IMR-90 (cell line): ENCODE data around the gene KDSR.

Experiments used
- BHLHE40 ChIP-seq: fragments of 150-350 bp; IDR thresholded peaks from 2 replicates; pipeline ENCODE4 v1.6.1; 2016; ENCODE audit warnings: mild to moderate bottlenecking, low read depth, low read length
- CEBPB ChIP-seq: IDR thresholded peaks from 2 replicates; pipeline ENCODE4 v1.6.1; 2012; ENCODE audit warnings: low read depth, low read length, improper control_type of control experiment
- CHD1 ChIP-seq: IDR thresholded peaks from 2 replicates; pipeline ENCODE4 v1.6.1; 2012; ENCODE audit warnings: low read depth, low read length, improper control_type of control experiment
- MAFK ChIP-seq: IDR thresholded peaks from 2 replicates; pipeline ENCODE4 v1.6.1; 2012; ENCODE audit warnings: low read depth, low read length, improper control_type of control experiment
- MXI1 ChIP-seq: IDR thresholded peaks from 2 replicates; pipeline ENCODE4 v1.6.1; 2012; ENCODE audit warnings: low read depth, mild to moderate bottlenecking, low read length, moderate library complexity, borderline replicate concordance
- POLR2A ChIP-seq: IDR thresholded peaks from 2 replicates; pipeline ENCODE4 v1.6.1; 2012; ENCODE audit warnings: mild to moderate bottlenecking, low read depth, low read length
- RAD21 ChIP-seq: IDR thresholded peaks from 2 replicates; pipeline ENCODE4 v1.6.1; 2012; ENCODE audit warnings: low read length, improper control_type of control experiment
- RCOR1 ChIP-seq: IDR thresholded peaks from 2 replicates; pipeline ENCODE4 v1.6.1; 2012; ENCODE audit warnings: mild to moderate bottlenecking, low read length, improper control_type of control experiment; ENCODE audit not compliant: insufficient replicate concordance
- RFX5 ChIP-seq: IDR thresholded peaks from 2 replicates; pipeline ENCODE4 v1.8.0; 2012; ENCODE audit warnings: low read depth, mild to moderate bottlenecking, low read length, moderate library complexity
- SMC3 ChIP-seq: fragments of 150-350 bp; IDR thresholded peaks from 2 replicates; pipeline ENCODE4 v1.6.1; 2016; ENCODE audit warnings: low read depth, mild to moderate bottlenecking, antibody characterized with exemption, low read length, moderate library complexity
- TF ChIP-seq, protein P1 (sequence below): conservative IDR thresholded peaks from 2 replicates; pipeline ENCODE4 v1.5.1; 2012; ENCODE audit warnings: mild to moderate bottlenecking, low read depth, low read length, improper control_type of control experiment
- TF ChIP-seq, protein P2 (sequence below): fragments of 150-350 bp; IDR thresholded peaks from 2 replicates; pipeline ENCODE4 v1.6.1; 2017; ENCODE audit warnings: mild to moderate bottlenecking, antibody characterized with exemption, low read length, low read depth
- TF ChIP-seq, protein P3 (sequence below): fragments of 150-350 bp; IDR thresholded peaks from 2 replicates; pipeline ENCODE4 v1.6.1; 2016; ENCODE audit warnings: low read depth, mild to moderate bottlenecking, low read length, moderate library complexity, borderline replicate concordance

DNA sequence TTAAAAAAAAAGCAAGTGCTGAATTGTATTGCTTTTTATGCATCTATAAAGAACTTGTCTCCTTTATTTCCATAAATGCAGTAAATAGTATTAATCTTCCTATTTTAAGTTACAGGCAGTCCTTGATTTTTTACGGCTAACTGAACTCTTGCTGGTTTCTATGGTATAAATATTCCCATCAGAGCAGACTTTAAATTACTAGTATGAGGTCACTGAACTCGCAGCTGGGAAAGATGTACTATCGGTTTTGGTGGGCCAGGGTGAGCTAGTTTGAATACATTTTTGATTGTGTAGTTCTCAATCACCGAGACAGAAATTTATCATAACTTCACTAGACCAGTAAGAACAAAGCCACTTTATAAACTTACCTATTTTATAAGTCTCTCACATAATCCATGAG, 20.9 kb upstream of the KDSR start:
- TF ChIP-seq POLR2A (no peak), RCOR1 (no peak), BHLHE40 (no peak), RFX5 (no peak), RAD21 (no peak), CEBPB (no peak), MXI1 (no peak), SMC3 (no peak), MAFK (no peak), CHD1 (no peak)
- TF ChIP-seq, protein P1, sequence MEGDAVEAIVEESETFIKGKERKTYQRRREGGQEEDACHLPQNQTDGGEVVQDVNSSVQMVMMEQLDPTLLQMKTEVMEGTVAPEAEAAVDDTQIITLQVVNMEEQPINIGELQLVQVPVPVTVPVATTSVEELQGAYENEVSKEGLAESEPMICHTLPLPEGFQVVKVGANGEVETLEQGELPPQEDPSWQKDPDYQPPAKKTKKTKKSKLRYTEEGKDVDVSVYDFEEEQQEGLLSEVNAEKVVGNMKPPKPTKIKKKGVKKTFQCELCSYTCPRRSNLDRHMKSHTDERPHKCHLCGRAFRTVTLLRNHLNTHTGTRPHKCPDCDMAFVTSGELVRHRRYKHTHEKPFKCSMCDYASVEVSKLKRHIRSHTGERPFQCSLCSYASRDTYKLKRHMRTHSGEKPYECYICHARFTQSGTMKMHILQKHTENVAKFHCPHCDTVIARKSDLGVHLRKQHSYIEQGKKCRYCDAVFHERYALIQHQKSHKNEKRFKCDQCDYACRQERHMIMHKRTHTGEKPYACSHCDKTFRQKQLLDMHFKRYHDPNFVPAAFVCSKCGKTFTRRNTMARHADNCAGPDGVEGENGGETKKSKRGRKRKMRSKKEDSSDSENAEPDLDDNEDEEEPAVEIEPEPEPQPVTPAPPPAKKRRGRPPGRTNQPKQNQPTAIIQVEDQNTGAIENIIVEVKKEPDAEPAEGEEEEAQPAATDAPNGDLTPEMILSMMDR = no peak
- TF ChIP-seq, protein P2, sequence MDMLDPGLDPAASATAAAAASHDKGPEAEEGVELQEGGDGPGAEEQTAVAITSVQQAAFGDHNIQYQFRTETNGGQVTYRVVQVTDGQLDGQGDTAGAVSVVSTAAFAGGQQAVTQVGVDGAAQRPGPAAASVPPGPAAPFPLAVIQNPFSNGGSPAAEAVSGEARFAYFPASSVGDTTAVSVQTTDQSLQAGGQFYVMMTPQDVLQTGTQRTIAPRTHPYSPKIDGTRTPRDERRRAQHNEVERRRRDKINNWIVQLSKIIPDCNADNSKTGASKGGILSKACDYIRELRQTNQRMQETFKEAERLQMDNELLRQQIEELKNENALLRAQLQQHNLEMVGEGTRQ = no peak
- TF ChIP-seq, protein P3, sequence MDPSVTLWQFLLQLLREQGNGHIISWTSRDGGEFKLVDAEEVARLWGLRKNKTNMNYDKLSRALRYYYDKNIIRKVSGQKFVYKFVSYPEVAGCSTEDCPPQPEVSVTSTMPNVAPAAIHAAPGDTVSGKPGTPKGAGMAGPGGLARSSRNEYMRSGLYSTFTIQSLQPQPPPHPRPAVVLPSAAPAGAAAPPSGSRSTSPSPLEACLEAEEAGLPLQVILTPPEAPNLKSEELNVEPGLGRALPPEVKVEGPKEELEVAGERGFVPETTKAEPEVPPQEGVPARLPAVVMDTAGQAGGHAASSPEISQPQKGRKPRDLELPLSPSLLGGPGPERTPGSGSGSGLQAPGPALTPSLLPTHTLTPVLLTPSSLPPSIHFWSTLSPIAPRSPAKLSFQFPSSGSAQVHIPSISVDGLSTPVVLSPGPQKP = no peak
